Thoracic aorta (tissue), 2 donors: ENCODE data around the gene OXER1. TPM values are rescaled to one million over a fixed set of nuclear protein-coding genes. Genes with fewer than 3 reads are reported as not detected.
A peak's percentile ranks its signal among the peaks of the same experiment; 100 is the strongest.

Experiments used
- ATAC-seq: fragments of 150-250 bp; one replicate; pipeline ENCODE4 v1.8.0; 2017; ENCODE audit warnings: low read depth; ENCODE audit not compliant: insufficient number of reproducible peaks, low FRiP score
- DNase-seq: peaks from one replicate; pipeline ENCODE4 v3.0.0-alpha.2; 2020; ENCODE audit warnings: low spot score
- H3K27ac ChIP-seq, 2 donors: fragments of 200-600 bp; sonication (generic); 1 replicate in 1 of 2; 2 replicates in 1 of 2; pipeline ENCODE4 v1.5.1; 2016; ENCODE audit warnings: mild to moderate bottlenecking in 2 of 2, moderate library complexity in 2 of 2
- H3K27me3 ChIP-seq: fragments of 200-600 bp; sonication (generic); replicated peaks from 2 replicates; pipeline ENCODE4 v1.6.0; 2016; ENCODE audit warnings: mild to moderate bottlenecking; ENCODE audit not compliant: insufficient read depth
- H3K36me3 ChIP-seq: fragments of 200-600 bp; sonication (generic); one replicate; pipeline ENCODE4 v1.5.1; 2016
- H3K4me1 ChIP-seq, 2 donors: fragments of 200-600 bp; sonication (generic); 1 replicate in 1 of 2; 2 replicates in 1 of 2; pipeline versions ENCODE4 v1.5.1 to v1.6.0; 2016; ENCODE audit warnings: low read depth in 2 of 2, mild to moderate bottlenecking in 1 of 2; ENCODE audit not compliant: control insufficient read depth in 1 of 2
- H3K4me3 ChIP-seq: fragments of 200-600 bp; sonication (generic); 2 replicates; pipeline ENCODE4 v1.5.1; 2016; ENCODE audit warnings: mild to moderate bottlenecking
- H3K9me3 ChIP-seq: fragments of 200-600 bp; sonication (generic); 2 replicates; pipeline ENCODE4 v1.5.1; 2016
- CTCF ChIP-seq: fragments of 200-600 bp; sonication (generic); IDR thresholded peaks from one replicate; pipeline ENCODE4 v1.5.1; 2019; ENCODE audit warnings: antibody characterized with exemption
- total RNA-seq, 2 donors: library from RNA; depleted of rRNA; stranded (reverse); fragments of >200 nt; gene quantifications; one replicate each; pipeline versions ENCODE4 v1.1.0 to v1.2.3, GENCODE V29; 2016

OXER1 gene
- total RNA-seq, 2 donors from 2014 or later = 4.6 to 5.8 TPM

DNA sequence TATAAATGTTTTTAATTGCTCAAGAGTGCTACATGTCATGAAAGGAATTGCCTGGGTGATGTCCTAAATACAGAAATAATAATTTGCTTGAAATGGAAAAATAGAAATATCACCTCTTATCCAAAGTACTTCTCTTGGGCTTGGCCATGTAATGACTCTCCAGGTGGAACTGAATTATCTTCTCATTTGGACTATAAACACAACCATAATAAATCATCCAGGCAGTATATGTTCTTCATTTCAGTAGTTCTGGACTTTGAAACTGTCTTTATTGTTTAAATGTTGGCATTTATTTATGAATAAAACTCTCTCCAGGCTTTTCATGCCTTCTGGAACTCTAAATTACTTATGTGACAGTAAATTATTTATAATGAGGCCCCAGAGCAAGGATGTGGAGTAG lies 40.5 kb downstream of the OXER1 start:
- peaks cover 0 to 16% of the 10 kb centered on the region in 2 donors for H3K4me1 ChIP-seq
- no peak for ATAC-seq
- H3K27me3 ChIP-seq = no peaks in the 10 kb centered on the region
- no peak overlapping the region for H3K27ac ChIP-seq
- H3K9me3 ChIP-seq = no peaks in the 10 kb centered on the region
- H3K36me3 ChIP-seq = no peaks in the 10 kb centered on the region
- no peak for DNase-seq
- TF ChIP-seq CTCF = no peak
- H3K4me3 ChIP-seq = no peak overlapping the region

GRCh38 chr2:42722320-42723190 lies 41.4 kb downstream of the OXER1 start:
- Histone ChIP-seq H3K27me3 (no peaks in the 10 kb centered on the region), H3K27ac (peak overlapping the region in 1 of 2 donors; percentile 25), H3K9me3 (no peaks in the 10 kb centered on the region), H3K4me1 (peaks cover 0 to 16% of the 10 kb centered on the region in 2 donors), H3K36me3 (no peaks in the 10 kb centered on the region), H3K4me3 (peak overlapping the region; percentile 27)
- DNase-seq (peak; percentile 41), ATAC-seq (peak; percentile 76)
- no peak for TF ChIP-seq CTCF

DNA sequence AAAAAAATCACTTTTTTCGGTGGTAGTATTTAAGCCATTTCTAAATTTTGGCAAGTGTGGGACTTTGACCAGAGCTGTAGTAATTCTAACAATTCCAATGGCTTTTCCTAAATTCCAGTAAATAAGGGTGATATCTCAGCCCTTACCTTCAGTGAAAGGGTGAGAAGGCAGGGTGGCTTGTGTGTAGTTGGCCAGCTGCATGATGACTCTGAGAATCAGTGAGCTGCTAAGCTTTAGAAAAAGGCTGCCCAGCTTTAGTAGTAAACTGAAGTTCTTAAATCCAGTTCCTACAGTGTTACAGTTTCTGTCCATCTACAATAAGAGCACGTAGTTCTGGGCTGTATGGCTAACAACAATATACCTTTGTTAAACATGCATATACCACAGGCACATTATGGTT lies 42.0 kb downstream of the OXER1 start:
- Histone ChIP-seq H3K9me3 (no peaks in the 10 kb centered on the region), H3K4me1 (peaks cover 0 to 16% of the 10 kb centered on the region in 2 donors), H3K36me3 (no peaks in the 10 kb centered on the region), H3K27me3 (no peaks in the 10 kb centered on the region), H3K27ac (no peak overlapping the region), H3K4me3 (no peak overlapping the region)
- DNase-seq (no peak), ATAC-seq (no peak)
- TF ChIP-seq CTCF = no peak

DNA sequence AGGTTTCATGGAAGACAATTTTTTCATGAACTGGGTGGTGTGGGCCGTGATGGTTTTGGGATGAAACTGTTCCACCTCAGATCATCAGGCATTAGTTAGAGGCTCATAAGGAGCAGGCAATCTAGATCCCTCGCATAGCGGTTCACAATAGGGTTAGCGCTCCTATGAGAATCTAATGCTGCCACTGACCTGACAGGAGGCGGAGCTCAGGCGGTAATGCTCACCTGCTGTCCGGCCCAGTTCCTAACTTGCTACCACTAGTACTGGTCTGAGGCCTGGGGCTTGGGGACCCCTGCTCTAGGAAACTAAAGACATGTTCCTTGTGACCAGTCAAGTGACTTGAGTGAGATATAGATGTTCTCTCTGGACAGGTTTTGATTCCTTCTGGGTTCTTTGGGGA lies 49.2 kb downstream of the OXER1 start:
- DNase-seq (no peak), ATAC-seq (no peak)
- Histone ChIP-seq H3K9me3 (no peaks in the 10 kb centered on the region), H3K4me3 (no peak overlapping the region), H3K4me1 (no peaks in the 10 kb centered on the region), H3K27ac (no peak overlapping the region), H3K36me3 (no peaks in the 10 kb centered on the region), H3K27me3 (no peaks in the 10 kb centered on the region)
- no peak for TF ChIP-seq CTCF

DNA sequence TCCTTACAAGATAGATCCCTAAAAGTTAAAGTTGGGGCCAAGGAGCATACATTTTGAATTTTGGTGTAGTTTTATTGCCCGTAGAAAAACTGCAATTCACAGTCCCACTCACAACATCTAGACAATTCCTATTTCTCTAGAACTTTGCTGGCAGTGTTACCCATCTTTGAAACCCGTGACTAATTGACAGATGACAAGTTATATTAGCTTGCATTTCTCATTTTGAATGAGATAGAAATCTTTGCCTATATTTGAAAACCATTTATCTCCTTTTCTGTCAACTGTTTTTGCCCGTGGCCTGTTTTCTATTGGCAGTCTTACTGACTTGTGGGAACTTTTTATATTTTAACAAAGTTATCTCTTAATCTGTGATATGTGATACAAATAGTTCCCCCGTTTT lies 50.0 kb downstream of the OXER1 start:
- H3K9me3 ChIP-seq = no peaks in the 10 kb centered on the region
- no peaks in the 10 kb centered on the region for H3K27me3 ChIP-seq
- peaks cover under 1% of the 10 kb centered on the region for H3K36me3 ChIP-seq
- ATAC-seq = no peak
- no peak overlapping the region for H3K4me3 ChIP-seq
- no peak for TF ChIP-seq CTCF
- H3K27ac ChIP-seq = no peak overlapping the region
- no peak for DNase-seq
- no peaks in the 10 kb centered on the region for H3K4me1 ChIP-seq
